Chondrocyte (in vitro differentiated cells): Measurements from ENCODE around the gene ZNF124. TPM values are rescaled to one million over a fixed set of nuclear protein-coding genes. Genes with fewer than 3 reads are reported as not detected.
A peak's percentile ranks its signal among the peaks of the same experiment; 100 is the strongest.
"Not testable (repeated sequence)": the region's sequence is repeated elsewhere in the genome, so short reads cannot be mapped to it uniquely, and the experiment has no call there.

ENCODE experiments used
- DNase-seq: peaks from one replicate; pipeline ENCODE4 v3.0.0; 2021; ENCODE audit warnings: mixed read lengths, low spot score
- H3K27ac Mint-ChIP-seq: one replicate; pipeline ENCODE4 v1.8.0; 2021; ENCODE audit warnings: mild to moderate bottlenecking, moderate library complexity, mixed read lengths; ENCODE audit not compliant: unreplicated experiment
- H3K27me3 Mint-ChIP-seq: 2 replicates; pipeline ENCODE4 v1.8.0; 2021; ENCODE audit warnings: low read depth, mixed read lengths
- H3K36me3 Mint-ChIP-seq: 2 replicates; pipeline ENCODE4 v1.8.0; 2021; ENCODE audit warnings: low read depth, mixed read lengths
- H3K4me1 Mint-ChIP-seq: 2 replicates; pipeline ENCODE4 v1.8.0; 2021; ENCODE audit warnings: low read depth, mild to moderate bottlenecking, mixed read lengths
- H3K4me3 Mint-ChIP-seq: one replicate; pipeline ENCODE4 v1.8.0; 2021; ENCODE audit warnings: mild to moderate bottlenecking, moderate library complexity, mixed read lengths; ENCODE audit not compliant: unreplicated experiment
- H3K9me3 Mint-ChIP-seq: 2 replicates; pipeline ENCODE4 v1.8.0; 2021; ENCODE audit warnings: low read depth, mixed read lengths
- CTCF ChIP-seq: fragments of 200-600 bp; sonication (generic); IDR thresholded peaks from 2 replicates; pipeline ENCODE4 v1.5.0; 2021; ENCODE audit warnings: antibody characterized with exemption, mild to moderate bottlenecking, moderate library complexity
- total RNA-seq: library from RNA; stranded (reverse); gene quantifications from 3 replicates; pipeline ENCODE4 v1.2.1, GENCODE V29; 2021

Gene ZNF124
- total RNA-seq, 1 donor from 2014 or later = 19.3 TPM

- Mint-ChIP-seq H3K4me1 (no peaks in the 10 kb centered on the region), H3K9me3 (peaks cover 42% of the 10 kb centered on the region), H3K36me3 (peaks cover 46% of the 10 kb centered on the region), H3K4me3 (no peak overlapping the region), H3K27ac (no peak overlapping the region), H3K27me3 (no peaks in the 10 kb centered on the region)
- peak; percentile 39 for TF ChIP-seq CTCF
- no peak for DNase-seq
These were observed 25.1 kb downstream of the ZNF124 start for GRCh38 chr1:247146671-247147070.

- no peak overlapping the region for H3K4me3 Mint-ChIP-seq
- no peaks in the 10 kb centered on the region for H3K4me1 Mint-ChIP-seq
- H3K9me3 Mint-ChIP-seq = peaks cover 48% of the 10 kb centered on the region
- DNase-seq = no peak
- TF ChIP-seq CTCF = no peak
- peaks cover 44% of the 10 kb centered on the region for H3K36me3 Mint-ChIP-seq
- H3K27ac Mint-ChIP-seq = no peak overlapping the region
- no peaks in the 10 kb centered on the region for H3K27me3 Mint-ChIP-seq
These were observed 26.5 kb downstream of the ZNF124 start for GRCh38 chr1:247145279-247145678.

- H3K27ac Mint-ChIP-seq, DNase-seq, H3K4me3 Mint-ChIP-seq, H3K27me3 Mint-ChIP-seq, H3K4me1 Mint-ChIP-seq: not testable (repeated sequence)
- Mint-ChIP-seq H3K9me3 (peaks cover 74% of the 10 kb centered on the region), H3K36me3 (peaks cover 40% of the 10 kb centered on the region)
These were observed 32.3 kb downstream of the ZNF124 start for GRCh38 chr1:247139557-247139956.

GRCh38 chr1:247131236-247131635 is 40.6 kb downstream of the ZNF124 start:
- Mint-ChIP-seq H3K9me3 (peaks cover 32% of the 10 kb centered on the region), H3K36me3 (peaks cover 15% of the 10 kb centered on the region), H3K27ac (no peak overlapping the region), H3K27me3 (no peaks in the 10 kb centered on the region), H3K4me3 (no peak overlapping the region), H3K4me1 (peaks cover 7% of the 10 kb centered on the region)
- TF ChIP-seq CTCF = no peak
- no peak for DNase-seq

GRCh38 chr1:247127519-247128282 is 44.1 kb downstream of the ZNF124 start:
- H3K4me3 Mint-ChIP-seq = peak overlapping the region; percentile 73
- not testable (repeated sequence) for DNase-seq, H3K9me3 Mint-ChIP-seq, H3K4me1 Mint-ChIP-seq, H3K27me3 Mint-ChIP-seq, H3K36me3 Mint-ChIP-seq
- H3K27ac Mint-ChIP-seq = peak overlapping the region; percentile 85

- H3K9me3 Mint-ChIP-seq, H3K36me3 Mint-ChIP-seq, H3K4me1 Mint-ChIP-seq, DNase-seq, H3K4me3 Mint-ChIP-seq, H3K27ac Mint-ChIP-seq, H3K27me3 Mint-ChIP-seq: not testable (repeated sequence)
These were observed 45.2 kb downstream of the ZNF124 start for GRCh38 chr1:247126601-247127000.

- H3K27me3 Mint-ChIP-seq, DNase-seq, H3K36me3 Mint-ChIP-seq, H3K27ac Mint-ChIP-seq, H3K4me3 Mint-ChIP-seq, H3K4me1 Mint-ChIP-seq, H3K9me3 Mint-ChIP-seq: not testable (repeated sequence)
These were observed 45.7 kb downstream of the ZNF124 start for GRCh38 chr1:247126166-247126565.
